Astrocyte (in vitro differentiated cells and primary cell): ENCODE data around the gene ATG4C. TPM values are rescaled to one million over a fixed set of nuclear protein-coding genes. Genes with fewer than 3 reads are reported as not detected.
A peak's percentile ranks its signal among the peaks of the same experiment; 100 is the strongest.

Source experiments
- DNase-seq: peaks from one replicate; pipeline ENCODE4 v3.0.0-alpha.2; 2010; ENCODE audit warnings: low read depth
- FAIRE-seq: peaks from 2 replicates; lab custom pipeline; 2011; peaks lifted over from hg19 to GRCh38; lab: Jason Lieb, UNC
- H2AFZ ChIP-seq: 2 replicates; pipeline ENCODE4 v1.6.0; 2012; ENCODE audit warnings: low read depth, low read length, inconsistent platforms
- H3K27ac ChIP-seq: 2 replicates; pipeline ENCODE4 v1.5.1; 2011; ENCODE audit warnings: low read depth, low read length, inconsistent platforms
- H3K27me3 ChIP-seq: 2 replicates; pipeline ENCODE4 v1.6.0; 2011; ENCODE audit warnings: low read length, inconsistent platforms; ENCODE audit not compliant: insufficient read depth
- H3K36me3 ChIP-seq: 2 replicates; pipeline ENCODE4 v1.5.1; 2011; ENCODE audit warnings: low read length, inconsistent platforms; ENCODE audit not compliant: insufficient read depth
- H3K4me1 ChIP-seq: 2 replicates; pipeline ENCODE4 v1.5.1; 2011; ENCODE audit warnings: low read length, inconsistent platforms; ENCODE audit not compliant: insufficient read depth
- H3K4me2 ChIP-seq: 2 replicates; pipeline ENCODE4 v1.6.0; 2012; ENCODE audit warnings: low read length, inconsistent platforms
- H3K4me3 ChIP-seq: 2 replicates; pipeline ENCODE4 v1.5.1; 2011; ENCODE audit warnings: low read depth, mild to moderate bottlenecking, low read length, inconsistent platforms; ENCODE audit not compliant: insufficient read depth
- H3K79me2 ChIP-seq: 2 replicates; pipeline ENCODE4 v1.6.0; 2012; ENCODE audit warnings: mild to moderate bottlenecking, low read length, inconsistent platforms; ENCODE audit not compliant: insufficient read depth
- H3K9ac ChIP-seq: 2 replicates; pipeline ENCODE4 v1.6.0; 2012; ENCODE audit warnings: mild to moderate bottlenecking, low read length, inconsistent platforms
- H3K9me3 ChIP-seq: 2 replicates; pipeline ENCODE4 v1.5.1; 2012; ENCODE audit warnings: low read depth, mild to moderate bottlenecking, low read length, inconsistent platforms; ENCODE audit not compliant: insufficient read depth
- H4K20me1 ChIP-seq: 2 replicates; pipeline ENCODE4 v1.6.0; 2012; ENCODE audit warnings: low read length, inconsistent platforms; ENCODE audit not compliant: insufficient read depth
- H3K27ac Mint-ChIP-seq: one replicate; pipeline ENCODE4 v1.8.0; 2021; ENCODE audit warnings: mild to moderate bottlenecking, mixed read lengths; ENCODE audit not compliant: unreplicated experiment
- H3K27me3 Mint-ChIP-seq: one replicate; pipeline ENCODE4 v1.8.0; 2021; ENCODE audit warnings: low read depth, mixed read lengths; ENCODE audit not compliant: unreplicated experiment
- H3K36me3 Mint-ChIP-seq: one replicate; pipeline ENCODE4 v1.8.0; 2021; ENCODE audit warnings: low read depth, mixed read lengths; ENCODE audit not compliant: unreplicated experiment
- H3K4me1 Mint-ChIP-seq: one replicate; pipeline ENCODE4 v1.8.0; 2021; ENCODE audit warnings: low read depth, mixed read lengths; ENCODE audit not compliant: unreplicated experiment
- H3K4me3 Mint-ChIP-seq: one replicate; pipeline ENCODE4 v1.8.0; 2021; ENCODE audit warnings: mild to moderate bottlenecking, moderate library complexity, mixed read lengths; ENCODE audit not compliant: unreplicated experiment
- H3K9me3 Mint-ChIP-seq: one replicate; pipeline ENCODE4 v1.8.0; 2021; ENCODE audit warnings: mild to moderate bottlenecking, mixed read lengths; ENCODE audit not compliant: unreplicated experiment
- CTCF ChIP-seq: IDR thresholded peaks from 2 replicates; pipeline ENCODE4 v1.5.1; 2011; ENCODE audit warnings: low read depth, mild to moderate bottlenecking, inconsistent platforms, low read length, moderate library complexity; ENCODE audit not compliant: insufficient read depth
- EZH2 ChIP-seq: IDR thresholded peaks from 2 replicates; pipeline ENCODE4 v1.6.1; 2012; ENCODE audit warnings: mild to moderate bottlenecking, low read length, inconsistent platforms; ENCODE audit not compliant: insufficient read depth
- total RNA-seq: library from RNA; stranded (reverse); gene quantifications from 2 replicates; pipeline ENCODE4 v1.2.1, GENCODE V29; 2021

Gene ATG4C
- total RNA-seq, 1 donor from 2014 or later: 7.0 TPM

- no peak overlapping the region for H3K4me3 Mint-ChIP-seq
- DNase-seq: peak; percentile 2
These were observed 128.2 kb downstream of the ATG4C start for GRCh38 chr1:62912028-62912638.

More at GRCh38 chr1:62912028-62912638, 128.2 kb downstream of the ATG4C start:
- no peaks in the 10 kb centered on the region for H3K9me3 ChIP-seq
- no peak overlapping the region for H3K27ac ChIP-seq
- no peak overlapping the region for H2AFZ ChIP-seq
- H3K4me3 ChIP-seq: no peak overlapping the region
- no peaks in the 10 kb centered on the region for H3K36me3 ChIP-seq
- H3K79me2 ChIP-seq: no peaks in the 10 kb centered on the region
- TF ChIP-seq EZH2 (no peak), CTCF (peak; percentile 89)
- peaks cover 3% of the 10 kb centered on the region for H3K9me3 Mint-ChIP-seq
- peaks cover 8% of the 10 kb centered on the region for H3K27me3 Mint-ChIP-seq
- H3K4me1 ChIP-seq: no peaks in the 10 kb centered on the region
- no peak for FAIRE-seq
- peaks cover 4% of the 10 kb centered on the region for H3K27me3 ChIP-seq
- no peak overlapping the region for H3K9ac ChIP-seq
- H3K4me1 Mint-ChIP-seq: no peaks in the 10 kb centered on the region
- H3K36me3 Mint-ChIP-seq: no peaks in the 10 kb centered on the region
- no peak overlapping the region for H3K27ac Mint-ChIP-seq
- H3K4me2 ChIP-seq: no peak overlapping the region
- no peaks in the 10 kb centered on the region for H4K20me1 ChIP-seq

Other genes with a start within 250 kb of the ATG4C start
- not detected in 2 replicates for gene ANGPTL3, start 186.6 kb upstream of the ATG4C start, total RNA-seq
- 68.7 and 71.2 TPM in 2 replicates for gene DOCK7, start 95.7 kb upstream of the ATG4C start, total RNA-seq